Hematopoietic multipotent progenitor cell treated with erythropoietin and hydrocortisone succinate and interleukin-3 and kit ligand, for 6 days (in vitro differentiated cells): ENCODE results near the gene CTNND2.

Experiments
- DNase-seq: peaks from one replicate; pipeline ENCODE4 v3.0.0-alpha.2; 2015

The CTNND2 gene

GRCh38 chr5:11777096-11777495, 127.2 kb downstream of the CTNND2 start:
- DNase-seq: no peak

- DNase-seq: no peak
Observed at GRCh38 chr5:11770310-11770709, 133.9 kb downstream of the CTNND2 start.

- no peak for DNase-seq
Observed at GRCh38 chr5:11760934-11761603, 143.2 kb downstream of the CTNND2 start.

GRCh38 chr5:11758321-11758720, 145.9 kb downstream of the CTNND2 start:
- no peak for DNase-seq

- DNase-seq: no peak
Observed at GRCh38 chr5:11757661-11758060, 146.6 kb downstream of the CTNND2 start.

GRCh38 chr5:11737010-11737409, 167.2 kb downstream of the CTNND2 start:
- DNase-seq: no peak

- no peak for DNase-seq
Observed at GRCh38 chr5:11734369-11734768, 169.9 kb downstream of the CTNND2 start.

- DNase-seq: no peak
Observed at GRCh38 chr5:11733840-11734192, 170.4 kb downstream of the CTNND2 start.

GRCh38 chr5:11733185-11733839, 170.9 kb downstream of the CTNND2 start:
- DNase-seq: no peak

- no peak for DNase-seq
Observed at GRCh38 chr5:11724940-11725339, 179.3 kb downstream of the CTNND2 start.

- DNase-seq: peak; percentile 76
Observed at GRCh38 chr5:11719888-11720481, 184.3 kb downstream of the CTNND2 start.

- no peak for DNase-seq
Observed at GRCh38 chr5:11715461-11716196, 188.6 kb downstream of the CTNND2 start.

- no peak for DNase-seq
Observed at GRCh38 chr5:11711932-11712331, 192.3 kb downstream of the CTNND2 start.

- no peak for DNase-seq
Observed at GRCh38 chr5:11709021-11709420, 195.2 kb downstream of the CTNND2 start.

GRCh38 chr5:11704916-11705315, 199.3 kb downstream of the CTNND2 start:
- no peak for DNase-seq

GRCh38 chr5:11700391-11700790, 203.9 kb downstream of the CTNND2 start:
- DNase-seq: no peak

GRCh38 chr5:11692636-11693035, 211.6 kb downstream of the CTNND2 start:
- DNase-seq: no peak

GRCh38 chr5:11687498-11687897, 216.7 kb downstream of the CTNND2 start:
- DNase-seq: no peak

GRCh38 chr5:11684607-11685006, 219.6 kb downstream of the CTNND2 start:
- no peak for DNase-seq

GRCh38 chr5:11683666-11684065, 220.6 kb downstream of the CTNND2 start:
- DNase-seq: no peak

GRCh38 chr5:11681796-11682195, 222.4 kb downstream of the CTNND2 start:
- DNase-seq: no peak

GRCh38 chr5:11679676-11680075, 224.6 kb downstream of the CTNND2 start:
- no peak for DNase-seq

GRCh38 chr5:11675184-11675583, 229.1 kb downstream of the CTNND2 start:
- no peak for DNase-seq
